OCI-LY1 (cell line): ENCODE data around the gene SAA2.

Source experiments
- H2AFZ ChIP-seq: fragments of 200-600 bp; sonication (generic), shearing (Covaris generic); 2 replicates; pipeline ENCODE4 v1.6.0; 2014; ENCODE audit warnings: antibody characterized with exemption, mild to moderate bottlenecking, low read length
- H3F3A ChIP-seq: fragments of 200-600 bp; sonication (generic), shearing (Covaris generic); 2 replicates; pipeline ENCODE4 v1.6.0; 2014; ENCODE audit warnings: mild to moderate bottlenecking, antibody characterized with exemption, low read length, moderate library complexity; ENCODE audit not compliant: insufficient read depth
- H3K27ac ChIP-seq: fragments of 200-600 bp; sonication (generic); 2 replicates; pipeline ENCODE4 v1.5.1; 2014; ENCODE audit warnings: low read length, mixed run types, mild to moderate bottlenecking, low read depth; ENCODE audit not compliant: poor library complexity, severe bottlenecking
- H3K27me3 ChIP-seq: fragments of 200-600 bp; sonication (generic); 2 replicates; pipeline ENCODE4 v1.6.0; 2014; ENCODE audit warnings: antibody characterized with exemption, mild to moderate bottlenecking, low read length, moderate library complexity; ENCODE audit not compliant: insufficient read depth
- H3K36me3 ChIP-seq: fragments of 200-600 bp; sonication (generic); 2 replicates; pipeline ENCODE4 v1.6.1; 2014; ENCODE audit warnings: mild to moderate bottlenecking, antibody characterized with exemption, low read length, moderate library complexity, mixed read lengths; ENCODE audit not compliant: insufficient read depth
- H3K4me1 ChIP-seq: fragments of 200-600 bp; sonication (generic); 2 replicates; pipeline ENCODE4 v1.5.1; 2014; ENCODE audit warnings: mild to moderate bottlenecking, low read length, moderate library complexity; ENCODE audit not compliant: insufficient read depth, severe bottlenecking
- H3K4me2 ChIP-seq: fragments of 200-600 bp; sonication (generic), shearing (Covaris generic); 2 replicates; pipeline ENCODE4 v1.6.1; 2014; ENCODE audit warnings: low read length
- H3K4me3 ChIP-seq: fragments of 200-600 bp; sonication (generic); 2 replicates; pipeline ENCODE4 v1.5.1; 2014; ENCODE audit warnings: low read length, low read depth, mild to moderate bottlenecking, mixed read lengths; ENCODE audit not compliant: poor library complexity, severe bottlenecking
- H3K79me2 ChIP-seq: fragments of 200-600 bp; shearing (Covaris generic); 2 replicates; pipeline ENCODE4 v1.6.1; 2016; ENCODE audit warnings: mixed run types, low read length, mixed read lengths; ENCODE audit not compliant: insufficient read depth
- H3K9ac ChIP-seq: fragments of 200-600 bp; sonication (generic), shearing (Covaris generic); 2 replicates; pipeline ENCODE4 v1.6.1; 2014; ENCODE audit warnings: mild to moderate bottlenecking, low read length, mixed read lengths
- H3K9me2 ChIP-seq: fragments of 200-600 bp; sonication (generic), shearing (Covaris generic); 2 replicates; pipeline ENCODE4 v1.6.1; 2014; ENCODE audit warnings: low read depth, mild to moderate bottlenecking, low read length, mixed read lengths
- H3K9me3 ChIP-seq: fragments of 200-600 bp; shearing (Covaris generic); 2 replicates; pipeline ENCODE4 v1.6.1; 2014; ENCODE audit warnings: low read length, mixed read lengths
- H4K20me1 ChIP-seq: fragments of 200-600 bp; sonication (generic), shearing (Covaris generic); 2 replicates; pipeline ENCODE4 v1.6.0; 2016; ENCODE audit warnings: mild to moderate bottlenecking, low read length; ENCODE audit not compliant: insufficient read depth
- CTCF ChIP-seq: fragments of 200-600 bp; sonication (generic), shearing (Covaris generic); IDR thresholded peaks from 2 replicates; pipeline ENCODE4 v1.5.1; 2017; ENCODE audit warnings: mild to moderate bottlenecking, antibody characterized with exemption, low read length, moderate library complexity, mixed read lengths
- EZH2 ChIP-seq: fragments of 200-600 bp; sonication (generic), shearing (Covaris generic); IDR thresholded peaks from 2 replicates; pipeline ENCODE4 v1.8.0; 2017; ENCODE audit warnings: borderline replicate concordance, mixed run types, mild to moderate bottlenecking, antibody characterized with exemption, low read length, moderate library complexity, mixed read lengths

Gene SAA2

DNA sequence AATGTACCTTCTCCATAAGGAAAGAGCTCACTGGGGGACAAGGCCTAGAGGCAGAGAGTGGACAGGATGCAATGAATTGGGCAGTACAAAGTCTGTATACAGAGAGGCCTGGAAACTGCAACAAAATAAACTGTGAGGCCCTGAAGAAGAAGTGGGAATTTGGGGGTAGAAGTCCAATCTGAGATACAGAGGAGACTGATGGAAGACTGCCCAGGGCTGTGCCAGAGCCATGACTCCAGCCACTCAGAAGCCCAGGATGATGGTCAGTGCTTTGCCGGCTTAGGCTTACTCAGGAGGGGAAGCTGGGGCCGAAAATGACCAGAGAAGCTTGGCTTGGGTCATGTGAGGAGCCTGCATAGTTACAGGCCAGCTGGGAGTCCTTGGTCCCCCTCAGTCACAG is 17.6 kb downstream of the SAA2 start:
- no peak overlapping the region for H2AFZ ChIP-seq
- H3K9me2 ChIP-seq, result no peaks in the 10 kb centered on the region
- H3K9ac ChIP-seq, result no peak overlapping the region
- no peak overlapping the region for H3K4me2 ChIP-seq
- no peaks in the 10 kb centered on the region for H3K27me3 ChIP-seq
- TF ChIP-seq EZH2, result no peak
- TF ChIP-seq CTCF, result no peak
- no peaks in the 10 kb centered on the region for H4K20me1 ChIP-seq
- peaks cover 26% of the 10 kb centered on the region for H3K4me1 ChIP-seq
- H3K4me3 ChIP-seq, result no peak overlapping the region
- H3F3A ChIP-seq, result no peaks in the 10 kb centered on the region
- H3K27ac ChIP-seq, result peak overlapping the region; percentile 100
- no peaks in the 10 kb centered on the region for H3K9me3 ChIP-seq
- H3K36me3 ChIP-seq, result no peaks in the 10 kb centered on the region
- no peaks in the 10 kb centered on the region for H3K79me2 ChIP-seq

GRCh38 chr11:18229501-18229900 is 19.0 kb downstream of the SAA2 start:
- Histone ChIP-seq H3K9ac (peak overlapping the region; percentile 74), H4K20me1 (no peaks in the 10 kb centered on the region), H3K9me3 (no peaks in the 10 kb centered on the region), H3K27ac (peak overlapping the region; percentile 100), H3K4me2 (peak overlapping the region; percentile 80), H3K79me2 (no peaks in the 10 kb centered on the region), H3K27me3 (no peaks in the 10 kb centered on the region), H3K36me3 (no peaks in the 10 kb centered on the region), H3K4me3 (peak overlapping the region; percentile 51), H3K9me2 (no peaks in the 10 kb centered on the region), H3F3A (no peaks in the 10 kb centered on the region), H2AFZ (peak overlapping the region; percentile 86; the same call in 1 of the 2 replicates), H3K4me1 (peaks cover 30% of the 10 kb centered on the region)
- TF ChIP-seq CTCF, result no peak
- no peak for TF ChIP-seq EZH2

- H3K9me3 ChIP-seq, result peaks cover under 1% of the 10 kb centered on the region; the same call in 1 of the 2 replicates
- TF ChIP-seq EZH2 (no peak), CTCF (no peak)
- H2AFZ ChIP-seq, result no peak overlapping the region
Measured at GRCh38 chr11:18225913-18226312, 22.6 kb downstream of the SAA2 start.

More at GRCh38 chr11:18225913-18226312, 22.6 kb downstream of the SAA2 start:
- Histone ChIP-seq H3K36me3 (no peaks in the 10 kb centered on the region), H3K27me3 (no peaks in the 10 kb centered on the region), H4K20me1 (no peaks in the 10 kb centered on the region), H3K9ac (no peak overlapping the region), H3K4me1 (peaks cover 30% of the 10 kb centered on the region), H3K4me2 (no peak overlapping the region), H3F3A (no peaks in the 10 kb centered on the region), H3K79me2 (no peaks in the 10 kb centered on the region), H3K9me2 (no peaks in the 10 kb centered on the region), H3K27ac (no peak overlapping the region), H3K4me3 (no peak overlapping the region)
